ENCODE data around the gene ZNF18.

The ZNF18 gene

GRCh38 chr17:11997147-11997971 lies at the start of gene ZNF18:
TSS of gene ZNF18 (minus strand) at chr17:11997475. CDS start at chr17:11992829, 4,646 bp downstream.
- DNase-seq (ENCODE audit: low spot score): peak; percentile 94

- no peak for DNase-seq (ENCODE audit: low spot score)
Measured at GRCh38 chr17:12046786-12047185, 49.5 kb upstream of the ZNF18 start.

DNA sequence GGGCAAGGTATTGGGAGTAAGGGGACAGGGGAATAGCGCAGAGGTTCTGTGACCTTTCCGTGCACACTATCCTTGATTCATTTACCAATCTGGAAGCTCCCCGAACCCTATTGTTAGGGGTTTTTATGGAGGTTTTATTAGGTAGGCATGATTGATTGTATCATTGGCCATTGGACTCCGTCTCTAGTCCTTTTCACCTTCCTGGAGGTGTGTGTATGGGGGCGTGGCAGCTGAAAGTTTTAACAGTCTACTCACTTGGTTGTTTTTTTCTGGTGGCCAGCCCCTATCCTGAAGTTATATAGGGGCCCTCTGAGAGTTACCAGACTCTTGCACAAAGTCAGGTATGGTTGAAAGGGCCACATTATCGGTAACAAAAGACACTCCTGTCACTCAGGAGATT lies 46.4 kb upstream of the ZNF18 start:
- no peak for DNase-seq (ENCODE audit: low spot score)

- DNase-seq (ENCODE audit: low spot score): no peak
Measured at GRCh38 chr17:12041312-12041711, 44.0 kb upstream of the ZNF18 start.

DNA sequence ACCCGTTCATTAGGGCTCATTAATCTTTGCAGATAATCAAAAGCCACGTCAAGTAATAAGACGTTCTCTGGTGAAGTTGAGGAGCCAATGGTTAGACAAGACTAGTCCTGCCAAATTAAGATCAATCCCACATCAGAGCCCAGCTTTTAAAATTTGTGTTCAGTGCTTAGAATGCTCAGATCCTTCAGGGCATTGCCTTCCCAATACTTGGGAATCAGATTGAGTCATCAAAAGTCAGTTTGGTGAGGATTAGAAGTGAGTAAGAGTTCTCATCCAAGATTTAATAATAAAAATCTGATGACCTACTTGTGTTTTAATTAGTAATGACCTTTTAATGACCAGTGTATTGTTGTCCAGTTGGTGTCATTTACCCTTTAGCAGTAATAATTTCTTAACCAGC lies 43.2 kb upstream of the ZNF18 start:
- DNase-seq (ENCODE audit: low spot score): no peak

- no peak for DNase-seq (ENCODE audit: low spot score)
Measured at GRCh38 chr17:12037970-12038369, 40.7 kb upstream of the ZNF18 start.

DNA sequence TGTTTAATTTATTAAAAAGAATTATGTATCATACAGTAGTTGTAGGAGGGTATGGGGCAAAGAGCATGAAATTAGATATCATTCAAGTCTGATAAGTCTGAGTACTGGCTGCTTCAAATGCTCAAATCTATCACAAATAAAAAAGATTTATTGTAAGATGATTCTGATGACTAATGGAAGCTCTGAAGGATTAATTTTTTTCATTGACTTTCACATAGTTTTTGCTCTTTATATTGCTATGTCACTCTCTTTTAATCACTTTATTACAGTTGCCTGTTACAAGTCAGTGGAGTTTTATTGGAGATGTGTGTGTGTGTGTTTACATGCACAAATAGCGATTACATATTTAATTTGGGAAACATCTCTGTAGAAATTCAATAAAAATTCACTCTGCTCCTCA lies 38.4 kb upstream of the ZNF18 start:
- no peak for DNase-seq (ENCODE audit: low spot score)

- DNase-seq (ENCODE audit: low spot score): no peak
Measured at GRCh38 chr17:12034538-12034937, 37.3 kb upstream of the ZNF18 start.

DNA sequence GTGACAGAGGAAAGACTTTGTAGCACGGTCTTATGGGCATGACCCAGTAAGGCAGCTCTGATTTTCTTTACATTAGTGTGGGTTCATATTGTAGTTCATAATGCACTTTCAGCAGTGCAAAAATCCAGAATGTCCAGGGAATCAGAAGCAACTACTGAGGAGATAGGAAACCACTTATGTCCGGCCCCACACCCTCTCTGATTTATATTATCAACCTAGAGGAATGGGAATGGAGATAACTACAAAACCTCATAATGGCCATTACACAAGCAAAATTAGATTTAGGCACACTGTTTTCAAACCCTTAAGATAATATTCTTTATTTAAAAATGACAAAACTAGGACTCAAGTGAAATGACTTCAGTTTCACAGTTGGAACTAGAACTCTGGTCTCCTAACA lies 31.3 kb upstream of the ZNF18 start:
- DNase-seq (ENCODE audit: low spot score): no peak

DNA sequence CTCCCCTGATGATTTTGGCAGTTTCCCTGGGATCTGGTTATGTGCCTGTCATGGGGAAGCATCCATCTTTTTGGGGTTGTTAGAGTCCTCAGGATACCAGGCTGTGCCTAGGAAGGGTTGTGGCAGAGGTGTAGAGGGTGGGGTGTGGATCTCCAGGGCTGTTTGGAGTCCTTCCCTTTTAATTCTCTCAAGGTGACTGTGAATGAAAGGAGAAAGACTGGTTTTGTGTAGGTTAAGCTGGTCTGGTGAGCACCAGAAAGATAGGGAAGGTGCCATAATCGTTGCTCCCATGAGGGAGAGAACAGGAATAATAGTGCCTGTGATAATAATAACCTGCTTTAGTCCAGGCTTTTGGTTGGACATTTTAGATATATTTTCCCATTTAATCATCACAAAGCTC lies 30.4 kb upstream of the ZNF18 start:
- DNase-seq (ENCODE audit: low spot score): no peak

GRCh38 chr17:12024327-12024726 lies 27.1 kb upstream of the ZNF18 start:
- DNase-seq (ENCODE audit: low spot score): no peak

DNA sequence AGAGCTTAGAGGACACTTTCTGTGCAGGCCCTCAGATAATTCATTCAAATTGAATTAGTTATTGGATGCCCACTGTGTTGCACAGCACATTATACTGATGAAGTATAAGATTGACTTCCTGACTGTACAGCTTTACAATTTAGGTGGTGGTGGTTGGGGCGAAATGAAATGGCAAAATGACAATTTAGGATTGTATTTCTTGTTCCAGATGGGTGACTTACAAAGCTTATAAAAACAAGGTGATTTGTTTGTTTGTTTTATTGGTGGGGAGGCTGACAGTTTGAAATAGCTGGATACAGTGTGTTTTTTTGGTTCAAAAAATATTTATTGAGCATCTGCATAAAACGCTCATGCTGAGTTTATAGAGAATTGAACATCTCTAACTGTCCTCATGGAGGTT lies 25.0 kb upstream of the ZNF18 start:
- no peak for DNase-seq (ENCODE audit: low spot score)

- no peak for DNase-seq (ENCODE audit: low spot score)
Measured at GRCh38 chr17:12021623-12022140, 24.4 kb upstream of the ZNF18 start.

DNA sequence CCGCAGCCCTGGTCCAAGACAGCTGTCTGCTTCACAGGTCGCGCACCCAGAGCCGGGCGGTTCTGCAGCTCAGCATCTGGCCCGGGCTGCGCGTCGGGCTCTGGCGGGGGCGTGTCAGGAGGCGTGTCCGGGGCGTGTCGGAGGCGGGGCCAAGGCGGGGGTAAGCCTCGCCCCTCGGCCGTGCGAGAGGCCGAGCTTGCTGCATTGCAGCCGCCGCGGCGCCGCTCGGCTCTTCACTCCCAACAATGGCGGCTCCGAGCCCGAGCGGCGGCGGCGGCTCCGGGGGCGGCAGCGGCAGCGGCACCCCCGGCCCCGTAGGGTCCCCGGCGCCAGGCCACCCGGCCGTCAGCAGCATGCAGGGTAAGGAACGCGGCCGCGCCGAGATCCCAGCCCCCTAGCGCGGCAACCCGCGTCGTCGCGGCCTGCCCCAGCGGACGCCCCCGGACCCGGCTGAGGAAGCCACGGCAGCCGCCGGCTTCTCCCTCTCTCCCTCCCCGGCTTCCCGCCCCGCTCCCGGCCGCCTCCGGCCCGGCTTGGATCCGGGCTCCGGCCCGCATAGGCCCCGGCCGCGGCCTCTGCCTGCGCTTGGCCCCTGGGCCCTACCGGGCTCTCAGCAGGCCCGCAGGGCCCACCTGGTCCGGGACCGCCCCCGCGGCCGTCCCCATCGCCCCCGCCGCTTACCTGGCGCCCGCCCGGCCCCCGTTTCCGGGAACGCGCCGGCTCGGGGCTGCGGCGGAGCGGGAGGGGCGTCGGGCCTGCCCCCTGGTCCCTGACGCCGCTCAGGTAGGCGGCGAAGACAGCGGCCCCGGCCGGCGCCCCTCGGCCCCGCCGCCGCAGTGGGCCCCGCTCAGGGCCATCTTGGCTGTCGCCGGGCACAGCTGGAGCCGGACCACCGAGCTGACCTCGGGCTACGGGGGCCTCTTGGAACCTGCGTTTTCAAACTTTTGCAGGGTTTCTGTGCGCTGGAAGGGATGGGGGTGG lies 23.7 kb upstream of the ZNF18 start, which contains the start of gene MAP2K4:
Gene MAP2K4, plus strand, starts transcription at position 236 of the 981 bp plus-strand sequence. Its CDS starts 10 bp downstream, at position 246.
- peak; percentile 95 for DNase-seq (ENCODE audit: low spot score)

DNA sequence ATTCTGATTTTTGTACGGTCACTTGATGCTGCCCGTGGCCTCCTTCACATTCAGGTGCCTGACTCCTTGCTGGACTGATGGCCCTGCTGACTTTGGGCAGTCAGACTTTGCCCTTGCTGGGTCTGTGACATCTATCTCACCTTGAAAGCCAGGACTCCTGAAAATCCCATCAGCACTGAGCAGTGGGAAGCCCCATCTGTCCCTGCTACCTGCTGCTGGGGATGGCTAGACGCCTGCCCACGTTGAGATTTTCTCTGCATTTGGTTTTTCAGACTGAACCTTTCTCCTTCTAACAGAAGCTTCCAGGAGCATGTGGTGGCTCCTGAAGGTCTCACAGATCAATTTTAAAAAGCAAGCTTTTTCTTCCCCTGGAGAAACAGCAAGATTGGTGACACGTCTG lies 10.2 kb upstream of the ZNF18 start:
- no peak for DNase-seq (ENCODE audit: low spot score)

DNA sequence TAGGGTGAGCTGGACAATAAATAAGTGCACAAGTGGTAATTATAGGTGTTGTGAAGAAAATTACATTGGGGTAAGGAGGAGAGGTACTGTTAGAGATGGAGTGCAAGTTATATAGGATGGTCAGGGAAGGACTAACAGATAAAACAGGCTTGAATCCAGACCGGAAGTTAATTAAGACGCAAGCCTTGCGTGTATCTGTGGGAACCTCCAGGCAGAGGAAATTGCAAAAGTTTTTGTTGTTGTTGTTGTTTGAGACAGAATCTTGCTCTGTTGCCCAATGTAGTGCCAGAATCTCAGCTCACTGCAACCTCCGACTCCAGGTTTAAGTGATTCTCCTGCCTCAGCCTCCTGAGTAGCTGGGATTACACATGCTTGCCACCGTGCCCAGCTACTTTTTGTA lies 2.4 kb upstream of the ZNF18 start:
- no peak for DNase-seq (ENCODE audit: low spot score)

DNA sequence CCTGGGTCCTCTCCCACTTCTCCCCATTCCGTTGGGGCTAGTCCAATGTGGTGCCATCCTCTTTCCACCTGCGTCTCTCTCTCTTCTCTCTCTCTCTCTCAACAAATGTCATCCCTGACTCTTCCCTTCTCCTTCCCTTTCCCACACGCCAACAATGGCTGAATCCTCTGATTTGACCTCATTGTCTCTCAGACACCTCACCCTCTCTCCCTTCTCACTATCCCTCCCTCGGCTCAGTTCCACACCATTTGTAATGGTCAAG lies 628 bp upstream of the ZNF18 start:
- no peak for DNase-seq (ENCODE audit: low spot score)

DNA sequence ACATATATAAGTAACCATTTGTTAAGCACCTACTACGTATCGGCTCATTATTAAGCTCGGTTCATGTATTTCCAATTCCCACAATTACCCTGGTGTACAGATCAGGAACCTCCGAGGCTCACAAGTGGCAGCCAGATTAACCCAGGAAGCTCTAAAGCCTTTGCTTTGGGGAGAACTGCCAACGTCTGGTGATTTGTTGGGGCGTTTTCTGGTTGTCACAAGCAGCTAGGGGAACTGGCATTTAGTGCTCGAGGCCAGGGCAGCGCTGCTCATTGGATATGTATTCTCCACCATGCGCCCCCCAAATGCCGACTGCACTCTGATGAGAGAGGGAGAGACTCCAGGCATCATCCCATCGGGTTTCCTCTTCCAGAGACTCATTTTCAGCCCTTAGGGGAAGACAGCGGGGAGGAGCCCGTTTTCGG lies 541 bp downstream of the ZNF18 start:
- DNase-seq (ENCODE audit: low spot score): no peak

DNA sequence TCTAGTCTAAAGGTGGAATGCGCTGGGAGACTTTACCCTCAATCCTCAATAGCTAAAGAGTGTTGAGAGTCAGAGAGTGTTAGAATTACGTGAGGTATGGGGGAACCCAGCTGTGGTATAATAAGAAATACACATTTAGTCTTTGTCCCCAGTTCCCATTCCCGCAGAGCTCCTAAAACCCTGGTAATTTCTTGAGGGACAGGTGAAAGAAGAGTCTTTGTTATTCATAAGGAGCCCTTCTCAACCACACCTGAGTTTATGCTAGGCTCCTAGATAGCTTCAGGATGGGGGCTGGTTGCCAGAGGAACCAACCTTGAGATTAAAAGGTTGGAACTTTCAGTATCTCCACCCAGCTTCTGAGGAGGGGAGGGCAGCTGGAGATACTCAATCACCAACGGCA lies 5.8 kb downstream of the ZNF18 start:
- no peak for DNase-seq (ENCODE audit: low spot score)

DNA sequence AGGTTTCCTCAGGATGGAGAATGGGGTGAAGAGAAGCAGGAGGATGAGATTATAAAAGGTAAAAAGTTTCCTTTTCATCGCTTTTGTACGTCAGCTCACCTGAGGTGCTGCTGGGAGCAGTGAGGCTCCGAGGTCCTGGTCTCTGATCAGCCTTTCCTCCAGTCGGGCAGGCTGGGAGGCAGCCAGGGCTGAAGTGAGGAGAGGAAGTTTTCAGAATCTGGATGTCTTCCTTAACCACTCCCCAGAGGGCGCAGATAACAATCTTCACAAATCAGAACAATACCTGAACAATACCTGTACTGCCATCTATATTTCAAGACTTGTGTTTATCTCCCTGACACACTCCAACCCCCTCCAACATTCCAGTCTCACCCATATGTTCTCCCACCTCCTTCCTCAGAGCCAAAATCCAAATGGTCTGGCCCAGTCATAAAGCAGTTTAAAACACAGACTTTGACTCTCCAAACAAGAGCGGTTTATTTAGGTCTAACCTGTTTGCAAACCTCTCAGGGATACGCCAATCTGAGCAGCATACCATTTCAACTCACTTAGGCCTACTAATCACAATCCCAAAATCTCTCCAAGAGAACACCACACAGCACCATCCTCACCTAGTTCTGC lies 6.8 kb downstream of the ZNF18 start:
- DNase-seq (ENCODE audit: low spot score): no peak

DNA sequence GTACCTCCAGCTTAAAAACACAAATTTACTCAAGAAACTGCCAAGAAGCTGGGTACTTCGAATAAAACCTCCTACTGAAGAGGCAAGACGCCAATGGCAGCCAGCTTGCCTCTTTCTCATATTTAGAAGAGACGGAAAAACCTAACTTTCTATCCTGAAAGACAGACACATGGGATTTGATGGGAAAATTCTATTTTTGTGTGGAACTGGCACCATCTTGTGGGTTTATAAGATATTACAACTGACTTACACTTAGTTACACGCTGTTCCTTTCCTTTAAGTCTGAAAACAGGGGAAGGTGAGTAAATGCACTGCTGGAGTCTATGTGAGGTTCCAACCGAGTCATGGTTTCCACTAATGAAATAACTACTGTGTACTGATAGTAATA lies 10.3 kb downstream of the ZNF18 start:
- DNase-seq (ENCODE audit: low spot score): peak; percentile 13

DNA sequence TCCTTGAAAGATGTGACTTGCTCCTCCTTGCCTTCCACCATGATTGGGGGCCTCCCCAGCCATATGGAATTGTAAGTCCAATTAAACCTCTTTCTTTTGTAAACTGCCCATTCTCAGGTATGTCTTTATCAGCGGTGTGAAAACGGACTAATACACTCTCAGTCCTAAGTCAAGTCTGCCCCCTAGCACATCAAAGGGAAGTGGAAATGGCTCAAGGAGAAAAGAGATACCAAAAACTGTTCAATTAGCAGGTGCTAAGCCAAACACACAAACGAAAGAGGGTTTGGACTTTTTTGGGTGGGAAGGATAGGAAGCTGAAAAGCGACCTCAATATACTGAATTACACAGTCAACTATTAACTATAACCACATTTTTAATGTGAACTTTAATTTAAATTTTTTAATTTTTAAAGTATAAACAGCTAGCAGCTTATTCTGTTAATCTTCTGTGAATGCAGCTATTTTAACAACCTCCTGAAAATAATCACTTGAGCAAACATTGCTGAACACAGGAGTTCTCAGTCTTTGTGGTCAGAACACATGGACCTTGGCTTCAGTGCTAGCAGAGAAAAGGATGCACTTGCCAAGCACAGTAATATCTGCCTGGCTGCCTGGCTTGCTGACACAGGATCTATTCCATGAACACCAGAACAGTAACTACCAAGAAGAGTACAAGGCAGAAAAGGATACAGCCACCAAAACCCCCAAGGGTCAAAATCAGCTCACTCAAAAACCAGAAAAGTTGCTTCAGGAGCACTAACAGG lies 10.9 kb downstream of the ZNF18 start:
- no peak for DNase-seq (ENCODE audit: low spot score)
